GM12878 (cell line): ENCODE results near the gene BNIP3. TPM values are rescaled to one million over a fixed set of nuclear protein-coding genes. Genes with fewer than 3 reads are reported as not detected.

Source experiments
- BACH1 ChIP-seq: fragments of 450-650 bp; IDR thresholded peaks from 2 replicates; pipeline ENCODE4 v1.6.1; 2017; ENCODE audit warnings: mild to moderate bottlenecking, borderline replicate concordance
- DPF2 ChIP-seq: fragments of 450-650 bp; IDR thresholded peaks from 2 replicates; pipeline ENCODE4 v1.6.1; 2017; ENCODE audit warnings: mild to moderate bottlenecking
- ESRRA ChIP-seq: IDR thresholded peaks from 2 replicates; pipeline ENCODE4 v1.6.1; 2012; ENCODE audit warnings: mild to moderate bottlenecking, low read length, improper control_type of control experiment
- GATAD2B ChIP-seq: fragments of 450-650 bp; conservative IDR thresholded peaks from 2 replicates; pipeline ENCODE4 v1.6.1; 2017; ENCODE audit warnings: low read depth, mild to moderate bottlenecking, moderate library complexity
- IKZF1 ChIP-seq: fragments of 450-650 bp; conservative IDR thresholded peaks from 2 replicates; pipeline ENCODE4 v1.6.1; 2017; ENCODE audit warnings: antibody characterized with exemption, mild to moderate bottlenecking
- LARP7 ChIP-seq: fragments of 450-650 bp; IDR thresholded peaks from 2 replicates; pipeline ENCODE4 v1.6.1; 2017; ENCODE audit warnings: mild to moderate bottlenecking
- NR2F1 ChIP-seq: fragments of 450-650 bp; conservative IDR thresholded peaks from 2 replicates; pipeline ENCODE4 v1.6.1; 2017; ENCODE audit warnings: mild to moderate bottlenecking
- RAD51 ChIP-seq: fragments of 450-650 bp; IDR thresholded peaks from 2 replicates; pipeline ENCODE4 v1.6.1; 2016; ENCODE audit warnings: moderate library complexity, mild to moderate bottlenecking, inconsistent platforms
- RBBP5 ChIP-seq: fragments of 200-600 bp; sonication (generic); conservative IDR thresholded peaks from 2 replicates; pipeline ENCODE4 v1.6.1; 2016
- SIN3A ChIP-seq: IDR thresholded peaks from 2 replicates; pipeline ENCODE4 v1.6.1; 2012; ENCODE audit warnings: low read depth, low read length, improper control_type of control experiment
- SPI1 ChIP-seq: IDR thresholded peaks from 2 replicates; pipeline ENCODE4 v1.6.1; 2011; ENCODE audit warnings: low read depth, mild to moderate bottlenecking, low read length, moderate library complexity, borderline replicate concordance; ENCODE audit not compliant: insufficient read depth
- ZNF687 ChIP-seq: fragments of 450-650 bp; IDR thresholded peaks from 2 replicates; pipeline ENCODE4 v1.6.1; 2017; ENCODE audit warnings: mild to moderate bottlenecking, moderate library complexity
- polyA plus RNA-seq, 11 experiments: library from polyadenylated mRNA; depleted of rRNA in 4 of 11; unstranded in 6 of 11; stranded (reverse) in 5 of 11; fragments of >200 nt; fragmentation: Nextera tagmentation in 4 of 11; fragmentation: Illumina TruSeq in 1 of 11; extraction: Ambion mirVana in 4 of 11; extraction: Trizol in 1 of 11; gene quantifications; 1 replicate in 1 of 11; 2 replicates in 10 of 11; pipeline versions ENCODE4 v1.2.1 to v1.2.3, GENCODE V29; 2011 to 2016; ENCODE audit warnings: inconsistent platforms in 2 of 11, missing spikeins in 2 of 11, low read depth in 1 of 11
- total RNA-seq, 4 experiments: library from RNA; depleted of rRNA in 3 of 4; stranded (reverse); fragments of >200 nt in 3 of 4; fragmentation: Illumina TruSeq in 1 of 4; extraction: Trizol in 1 of 4; gene quantifications; 2 replicates each; pipeline versions ENCODE4 v1.2.1 to v1.2.3, GENCODE V29; 2013 to 2021

Gene BNIP3
- total and polyA plus RNA-seq, 10 of the 15 experiments (the other 5 are each of a cell fraction or from before 2014, with no cell fraction given): 7.7 to 122 (median 29.9) TPM

DNA sequence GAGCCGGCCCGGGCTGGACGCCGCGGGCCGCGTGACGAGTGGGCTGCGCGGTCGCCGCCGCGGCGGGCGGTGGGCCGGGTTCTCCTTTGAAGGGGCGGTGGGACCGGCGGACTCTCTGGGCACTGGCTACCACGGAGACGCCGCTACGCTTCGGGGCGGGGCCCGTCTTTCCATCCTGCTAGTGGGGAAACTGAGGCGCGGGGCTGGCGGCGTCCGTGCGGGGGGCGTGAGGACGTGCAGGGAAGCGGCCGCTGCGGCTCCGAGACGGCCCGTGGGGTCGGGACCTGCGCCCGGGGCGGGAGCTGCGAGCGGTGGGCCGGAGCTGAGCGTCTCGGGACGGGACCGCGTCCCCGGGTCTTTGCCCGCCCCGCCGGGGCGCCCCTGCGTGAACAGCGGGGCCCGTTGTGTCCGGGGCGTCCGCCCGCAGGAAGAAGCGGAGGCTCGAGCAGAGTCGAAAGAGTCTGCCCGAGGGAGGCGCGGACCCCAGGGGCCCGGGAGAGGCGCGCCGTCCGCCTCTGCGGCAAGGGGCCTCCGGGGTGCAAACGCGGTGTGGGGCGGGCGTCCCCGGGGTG is 548 bp upstream of the BNIP3 start (continued):
- TF ChIP-seq RAD51 (no peak), SPI1 (no peak), NR2F1 (no peak), GATAD2B (peak; percentile 66), IKZF1 (peak; percentile 82), SIN3A (no peak), ESRRA (no peak), ZNF687 (0 out of 2 replicates have a peak, but pooled peaks have one; percentile 32), RBBP5 (no peak), DPF2 (peak; percentile 74), BACH1 (0 out of 2 replicates have a peak, but pooled peaks have one; percentile 9), LARP7 (peak; percentile 23; the same call in 1 of the 2 replicates)
